Measurements from ENCODE around the gene CD2.

CD2 gene

DNA sequence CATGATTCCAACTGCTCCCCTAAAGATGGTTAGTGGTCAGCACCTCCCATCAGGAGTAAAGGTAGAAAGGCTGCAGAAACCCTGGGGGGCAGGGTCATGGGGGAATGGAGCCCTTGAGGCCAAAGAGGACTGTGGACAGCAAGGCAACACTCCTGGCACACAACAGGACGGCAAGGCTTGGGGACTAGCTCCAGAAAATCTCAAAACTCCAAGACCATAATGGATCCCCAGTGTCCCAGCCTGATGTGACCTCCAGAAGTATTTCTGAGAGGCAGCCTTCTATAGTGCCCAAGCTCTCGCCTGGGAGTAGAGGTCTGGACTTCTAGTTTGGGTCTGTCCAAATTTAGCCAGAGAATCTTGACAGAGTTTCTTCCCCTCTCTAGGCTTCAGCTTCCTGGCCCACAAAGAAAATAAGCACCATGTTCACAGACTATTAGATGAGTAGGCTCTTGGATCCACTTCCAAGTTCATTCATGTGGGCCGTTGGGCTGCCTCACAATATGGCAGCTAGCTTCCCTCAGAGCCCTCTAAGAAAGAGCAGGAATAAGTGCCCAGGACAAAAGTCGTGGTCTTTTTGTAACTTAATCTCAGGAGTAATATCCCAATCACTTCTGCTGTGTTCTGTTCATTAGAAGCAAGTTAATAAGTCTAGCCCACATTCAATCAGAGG is 6.9 kb downstream of the CD2 start:
- DNase-seq, result no peak

- DNase-seq, result no peak
Observed at GRCh38 chr1:116762281-116762680, 8.1 kb downstream of the CD2 start.

GRCh38 chr1:116762781-116763115 is 8.5 kb downstream of the CD2 start:
- DNase-seq, result no peak

- DNase-seq, result no peak
Observed at GRCh38 chr1:116763116-116763786, 9.0 kb downstream of the CD2 start.

DNA sequence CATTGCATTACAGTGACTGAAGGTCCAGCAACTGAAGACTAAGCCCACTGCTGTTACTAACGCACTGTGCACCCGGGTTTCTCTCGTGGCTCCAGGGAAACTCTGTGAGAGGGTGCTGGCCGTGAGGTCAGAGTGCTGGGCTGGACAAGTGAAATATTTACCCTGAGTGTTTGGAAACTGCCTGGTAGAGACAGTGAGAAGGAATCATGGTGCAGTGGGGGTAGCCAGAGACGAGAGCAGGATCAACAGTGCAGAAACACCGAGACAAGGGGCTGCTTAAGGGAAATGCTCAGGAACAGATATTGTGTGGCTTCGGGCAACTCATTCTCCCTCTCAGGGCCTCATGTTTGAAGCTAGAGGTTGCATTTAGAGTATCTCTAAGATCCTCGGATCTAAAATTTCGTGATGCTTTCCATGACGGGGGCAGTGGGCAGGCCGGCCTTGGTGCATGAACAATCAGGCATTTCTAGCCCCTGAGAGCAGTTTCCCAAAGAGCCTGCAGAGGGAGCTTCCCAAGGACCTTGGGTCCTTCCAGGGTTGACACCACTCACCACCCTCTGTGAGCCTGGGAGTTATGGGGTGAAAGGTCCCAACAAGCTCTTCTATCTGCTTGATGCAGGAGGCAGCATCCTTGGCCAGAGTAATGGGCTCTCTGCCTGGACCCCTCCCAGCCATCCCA is 9.7 kb downstream of the CD2 start:
- DNase-seq, result no peak

GRCh38 chr1:116764466-116764898 is 10.3 kb downstream of the CD2 start:
- no peak for DNase-seq

GRCh38 chr1:116764906-116765862 is 11.0 kb downstream of the CD2 start:
- DNase-seq, result no peak

DNA sequence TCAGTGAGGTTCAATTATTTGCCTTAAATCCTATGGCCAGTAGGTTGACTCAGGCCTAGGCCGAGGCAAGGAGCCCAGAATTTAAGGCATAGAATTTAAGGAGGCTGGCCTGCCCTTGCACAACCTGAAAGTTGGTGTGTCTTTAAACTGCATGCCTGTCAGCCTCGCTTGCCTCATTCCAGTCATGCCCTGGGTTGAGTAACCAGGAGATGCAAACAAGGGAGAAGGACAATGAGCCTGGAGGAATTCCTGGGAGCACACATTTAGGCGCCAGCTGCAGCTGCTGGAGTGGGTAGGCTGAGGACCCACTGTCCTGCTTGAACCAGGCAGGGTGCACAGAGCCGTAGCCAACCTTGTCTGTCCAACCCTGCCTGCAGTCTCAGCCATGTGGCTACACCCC is 11.7 kb downstream of the CD2 start:
- no peak for DNase-seq

DNA sequence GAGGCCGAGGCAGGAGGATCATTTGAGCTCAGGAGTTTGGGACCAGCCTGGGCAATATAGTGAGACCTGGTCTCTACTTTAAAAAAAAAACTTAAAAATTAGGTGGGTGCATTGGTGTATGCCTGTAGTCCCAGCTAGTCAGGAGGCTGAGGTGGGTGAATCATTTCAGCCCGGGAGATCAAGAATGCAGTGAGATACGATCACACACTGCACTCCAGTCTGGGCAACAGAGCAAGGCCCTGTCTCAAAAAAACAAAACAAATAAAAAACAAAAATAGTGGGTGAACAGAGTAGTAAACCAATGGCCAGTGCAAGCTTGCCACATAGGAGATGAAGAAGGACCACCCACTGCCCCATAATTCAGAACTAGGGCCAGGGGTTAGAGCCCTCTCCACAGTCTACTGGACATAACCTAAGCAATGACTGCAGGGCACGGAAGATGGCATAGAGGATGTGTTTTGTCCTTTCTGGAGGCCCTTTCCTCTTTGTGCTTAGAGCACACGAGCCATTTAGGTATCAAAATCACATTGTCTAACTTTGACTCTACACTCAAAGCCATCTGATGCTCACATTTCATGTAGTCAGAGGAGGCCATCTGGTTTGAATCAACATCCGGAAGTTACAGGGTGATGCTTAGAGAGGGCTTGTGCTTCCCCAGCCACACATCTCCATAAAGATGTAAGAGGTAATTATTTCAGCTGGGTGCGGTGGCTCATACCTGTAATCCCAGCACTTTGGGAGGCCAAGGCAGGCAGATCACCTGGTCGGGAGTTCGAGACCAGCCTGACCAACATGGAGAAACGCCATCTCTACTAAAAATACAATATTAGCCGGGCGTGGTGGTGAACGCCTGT is 12.6 kb downstream of the CD2 start:
- no peak for DNase-seq

- no peak for DNase-seq
Observed at GRCh38 chr1:116767782-116768382, 13.7 kb downstream of the CD2 start.

- DNase-seq, result no peak
Observed at GRCh38 chr1:116768416-116769103, 14.3 kb downstream of the CD2 start.

GRCh38 chr1:116769104-116769452 is 14.8 kb downstream of the CD2 start:
- DNase-seq, result no peak

GRCh38 chr1:116769561-116769977 is 15.3 kb downstream of the CD2 start:
- no peak for DNase-seq

GRCh38 chr1:116769994-116770393 is 15.8 kb downstream of the CD2 start:
- no peak for DNase-seq

GRCh38 chr1:116770625-116771024 is 16.4 kb downstream of the CD2 start:
- no peak for DNase-seq

- no peak for DNase-seq
Observed at GRCh38 chr1:116771997-116772647, 17.9 kb downstream of the CD2 start.

DNA sequence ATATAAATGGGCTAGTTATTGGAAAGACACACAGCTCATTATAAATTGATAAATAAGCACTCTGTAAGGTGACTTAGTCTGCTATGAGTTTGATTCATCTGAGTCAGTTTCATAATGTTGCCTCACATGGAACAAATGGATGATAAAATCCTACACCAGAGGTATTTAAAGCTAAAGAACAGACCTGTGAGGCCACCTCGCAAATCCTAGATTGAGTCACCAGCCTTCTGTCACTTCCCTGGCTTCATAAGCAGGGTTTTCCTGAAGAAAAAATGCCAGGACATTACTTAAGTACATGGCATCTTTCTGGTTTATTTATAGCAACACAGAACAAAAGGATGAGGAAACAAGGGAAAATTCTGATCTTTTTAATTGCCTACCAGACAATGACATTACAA is 18.4 kb downstream of the CD2 start:
- DNase-seq, result no peak

GRCh38 chr1:116775116-116775752 is 21.0 kb downstream of the CD2 start:
- no peak for DNase-seq

- DNase-seq, result peak; percentile 46
Observed at GRCh38 chr1:116777831-116778830, 23.9 kb downstream of the CD2 start.

All from amniotic stem cell (primary cell).